ENCODE measurements around the gene CUL1. TPM values are rescaled to one million over a fixed set of nuclear protein-coding genes. Genes with fewer than 3 reads are reported as not detected.

Gene CUL1
- total RNA-seq, 1 experiment from 2014 or later, result 37.8 TPM

DNA sequence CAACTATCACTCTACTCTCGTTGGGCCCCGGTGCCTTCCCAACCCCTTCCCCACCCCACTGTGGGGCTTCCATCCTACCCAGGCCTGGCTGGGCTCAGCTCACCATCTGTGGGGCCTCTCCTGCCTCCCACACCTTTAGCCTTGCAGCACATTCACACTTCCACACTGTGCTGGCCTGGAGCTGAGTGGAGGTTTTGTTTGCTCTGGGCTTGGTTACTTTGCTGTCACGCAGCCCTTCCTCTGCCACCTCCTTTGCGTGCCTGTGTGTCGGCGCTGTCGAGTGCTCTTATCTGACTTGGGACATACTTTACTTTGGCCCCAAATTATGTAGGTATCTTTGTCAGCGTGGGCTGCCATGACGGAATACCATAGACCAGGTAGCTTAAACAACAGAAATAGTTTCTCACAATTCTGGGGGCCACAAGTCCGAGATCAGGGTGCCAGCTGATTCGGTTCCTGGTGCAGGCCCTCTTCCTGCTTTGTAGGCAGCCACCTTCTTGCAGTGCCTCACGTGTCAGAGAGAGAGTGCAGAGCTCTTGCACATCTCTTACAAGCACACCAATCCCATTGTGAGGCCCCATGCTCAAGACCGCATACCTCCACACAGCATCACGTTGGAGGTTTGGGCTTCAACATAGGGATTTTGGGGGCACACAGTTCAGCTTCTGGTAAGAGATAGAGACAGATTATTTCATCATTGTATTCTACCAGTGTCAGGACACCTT is 89.0 kb downstream of the CUL1 start:
- peaks cover 34% of the 10 kb centered on the region for H3K36me3 Mint-ChIP-seq (ENCODE audit: insufficient read depth, unreplicated experiment)
- H3K27ac Mint-ChIP-seq (ENCODE audit: unreplicated experiment), result no peak overlapping the region
- no peak overlapping the region for H3K4me3 Mint-ChIP-seq (ENCODE audit: low read depth, unreplicated experiment)
- H3K9me3 Mint-ChIP-seq (ENCODE audit: low read depth, unreplicated experiment), result no peaks in the 10 kb centered on the region
- intact Hi-C loops (cut with micrococcal nuclease; ENCODE audit: unreplicated experiment), result no loop called here
- TF ChIP-seq, protein P1, sequence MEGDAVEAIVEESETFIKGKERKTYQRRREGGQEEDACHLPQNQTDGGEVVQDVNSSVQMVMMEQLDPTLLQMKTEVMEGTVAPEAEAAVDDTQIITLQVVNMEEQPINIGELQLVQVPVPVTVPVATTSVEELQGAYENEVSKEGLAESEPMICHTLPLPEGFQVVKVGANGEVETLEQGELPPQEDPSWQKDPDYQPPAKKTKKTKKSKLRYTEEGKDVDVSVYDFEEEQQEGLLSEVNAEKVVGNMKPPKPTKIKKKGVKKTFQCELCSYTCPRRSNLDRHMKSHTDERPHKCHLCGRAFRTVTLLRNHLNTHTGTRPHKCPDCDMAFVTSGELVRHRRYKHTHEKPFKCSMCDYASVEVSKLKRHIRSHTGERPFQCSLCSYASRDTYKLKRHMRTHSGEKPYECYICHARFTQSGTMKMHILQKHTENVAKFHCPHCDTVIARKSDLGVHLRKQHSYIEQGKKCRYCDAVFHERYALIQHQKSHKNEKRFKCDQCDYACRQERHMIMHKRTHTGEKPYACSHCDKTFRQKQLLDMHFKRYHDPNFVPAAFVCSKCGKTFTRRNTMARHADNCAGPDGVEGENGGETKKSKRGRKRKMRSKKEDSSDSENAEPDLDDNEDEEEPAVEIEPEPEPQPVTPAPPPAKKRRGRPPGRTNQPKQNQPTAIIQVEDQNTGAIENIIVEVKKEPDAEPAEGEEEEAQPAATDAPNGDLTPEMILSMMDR (IDR thresholded peaks at IDR 0.05; ENCODE audit: unreplicated experiment), result no peak
- no peaks in the 10 kb centered on the region for H3K4me1 Mint-ChIP-seq (ENCODE audit: low read depth, unreplicated experiment)
- CTCF ChIA-PET, result no interaction called here
- no peak for DNase-seq
- BruUV-seq (replicated peaks), result no TSS peak
- no peaks in the 10 kb centered on the region for H3K27me3 Mint-ChIP-seq (ENCODE audit: unreplicated experiment)

DNA sequence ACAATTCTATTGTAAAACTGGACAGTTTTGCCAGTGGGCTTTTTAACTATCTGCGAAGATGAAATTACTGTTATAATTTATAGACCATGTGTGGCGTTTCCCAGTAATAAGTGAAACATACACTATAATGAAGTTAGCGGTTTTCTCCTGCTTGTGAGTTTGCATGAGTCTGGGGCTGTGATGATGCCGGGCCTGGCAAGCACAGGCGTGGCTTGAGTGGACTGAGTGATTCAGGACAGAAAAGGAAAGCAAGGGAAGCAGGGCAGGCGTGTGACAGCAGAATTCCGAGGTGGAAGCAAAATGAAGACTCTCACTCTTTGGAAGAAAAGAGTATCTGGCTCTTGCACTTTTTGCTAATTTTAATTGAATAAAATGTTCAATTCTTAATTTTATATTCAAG is 90.5 kb downstream of the CUL1 start:
- peaks cover 26% of the 10 kb centered on the region for H3K36me3 Mint-ChIP-seq (ENCODE audit: insufficient read depth, unreplicated experiment)

DNA sequence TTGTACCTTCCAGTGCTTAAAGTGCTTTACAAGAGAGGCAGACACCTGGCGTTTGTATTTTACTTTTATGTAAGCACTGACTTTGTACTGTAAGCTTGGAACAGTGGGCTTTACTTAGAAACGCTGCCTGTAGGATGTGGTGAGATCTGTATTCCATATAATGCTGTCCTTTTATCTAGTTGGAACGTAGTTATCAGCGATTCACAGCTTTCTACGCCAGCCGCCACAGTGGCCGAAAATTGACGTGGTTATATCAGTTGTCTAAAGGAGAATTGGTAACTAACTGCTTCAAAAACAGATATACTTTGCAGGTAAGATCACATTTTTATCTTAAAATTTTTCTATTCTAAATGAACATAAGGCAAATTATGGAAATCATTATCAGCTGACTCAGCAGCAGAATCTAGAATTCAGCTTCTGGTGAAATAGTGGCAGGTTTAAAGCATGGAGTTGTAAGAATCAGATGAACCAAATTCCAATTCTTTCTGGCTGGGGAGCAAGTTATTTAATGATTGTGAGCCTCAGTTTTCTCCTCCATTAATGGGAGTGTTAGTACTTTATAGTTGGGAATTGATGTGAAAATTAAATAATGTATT is 91.5 kb downstream of the CUL1 start:
- peaks cover 33% of the 10 kb centered on the region for H3K36me3 Mint-ChIP-seq (ENCODE audit: insufficient read depth, unreplicated experiment)
- H3K27me3 Mint-ChIP-seq (ENCODE audit: unreplicated experiment), result no peaks in the 10 kb centered on the region
- no peaks in the 10 kb centered on the region for H3K9me3 Mint-ChIP-seq (ENCODE audit: low read depth, unreplicated experiment)
- H3K4me1 Mint-ChIP-seq (ENCODE audit: low read depth, unreplicated experiment), result no peaks in the 10 kb centered on the region
- BruUV-seq (replicated peaks), result no TSS peak
- intact Hi-C loops (cut with micrococcal nuclease; ENCODE audit: unreplicated experiment), result no loop called here
- H3K4me3 Mint-ChIP-seq (ENCODE audit: low read depth, unreplicated experiment), result no peak overlapping the region
- no peak overlapping the region for H3K27ac Mint-ChIP-seq (ENCODE audit: unreplicated experiment)
- no peak for DNase-seq
- CTCF ChIA-PET, result interaction anchor here (0.7 kb wide), 1 partner anchor 32 kb away, joined by 3 read pairs; no protein-coding TSS in a partner anchor
- TF ChIP-seq, protein P1 (IDR thresholded peaks at IDR 0.05; ENCODE audit: unreplicated experiment), result no peak

More for the DNA sequence above, 90.5 kb downstream of the CUL1 start:
- CTCF ChIA-PET, result no interaction called here
- intact Hi-C loops (cut with micrococcal nuclease; ENCODE audit: unreplicated experiment), result no loop called here
- Mint-ChIP-seq H3K27ac (ENCODE audit: unreplicated experiment) (no peak overlapping the region), H3K9me3 (ENCODE audit: low read depth, unreplicated experiment) (no peaks in the 10 kb centered on the region), H3K27me3 (ENCODE audit: unreplicated experiment) (no peaks in the 10 kb centered on the region), H3K4me3 (ENCODE audit: low read depth, unreplicated experiment) (no peak overlapping the region), H3K4me1 (ENCODE audit: low read depth, unreplicated experiment) (no peaks in the 10 kb centered on the region)
- no TSS peak for BruUV-seq (replicated peaks)
- DNase-seq, result no peak
- TF ChIP-seq, protein P1 (IDR thresholded peaks at IDR 0.05; ENCODE audit: unreplicated experiment), result no peak

DNA sequence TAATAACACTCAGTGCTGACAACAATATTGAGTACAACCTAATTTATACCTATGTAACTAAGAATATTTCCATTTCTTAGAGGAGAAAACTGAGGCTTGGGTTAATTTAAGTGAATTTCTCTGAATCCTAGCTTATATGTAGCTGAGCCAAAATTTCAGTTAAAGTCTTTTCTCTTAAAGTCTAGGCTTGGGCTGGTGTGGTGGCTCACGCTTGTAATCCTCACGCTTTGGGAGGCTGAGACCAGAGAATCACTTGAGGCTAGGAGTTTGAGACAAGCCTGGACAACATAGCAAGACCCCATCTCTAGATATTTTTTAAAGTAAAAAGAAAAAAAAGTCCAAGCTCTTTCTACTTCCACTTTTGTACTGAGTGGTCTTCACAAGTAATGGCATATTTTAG is 92.1 kb downstream of the CUL1 start:
- no TSS peak for BruUV-seq (replicated peaks)
- Mint-ChIP-seq H3K36me3 (ENCODE audit: insufficient read depth, unreplicated experiment) (peaks cover 33% of the 10 kb centered on the region), H3K27ac (ENCODE audit: unreplicated experiment) (no peak overlapping the region), H3K27me3 (ENCODE audit: unreplicated experiment) (no peaks in the 10 kb centered on the region), H3K4me3 (ENCODE audit: low read depth, unreplicated experiment) (no peak overlapping the region), H3K9me3 (ENCODE audit: low read depth, unreplicated experiment) (no peaks in the 10 kb centered on the region), H3K4me1 (ENCODE audit: low read depth, unreplicated experiment) (no peaks in the 10 kb centered on the region)
- intact Hi-C loops (cut with micrococcal nuclease; ENCODE audit: unreplicated experiment), result no loop called here
- CTCF ChIA-PET, result no interaction called here
- TF ChIP-seq, protein P1 (IDR thresholded peaks at IDR 0.05; ENCODE audit: unreplicated experiment), result no peak
- DNase-seq, result no peak

All from Calu3 (cell line).